Keratinocyte (primary cell): ENCODE data around the gene EYS. TPM values are rescaled to one million over a fixed set of nuclear protein-coding genes. Genes with fewer than 3 reads are reported as not detected.

Source experiments
- DNase-seq: peaks from one replicate; pipeline ENCODE4 v3.0.0-alpha.2; 2011; ENCODE audit warnings: low read depth, missing footprints, low spot score
- FAIRE-seq: peaks from 2 replicates; lab custom pipeline; 2011; peaks lifted over from hg19 to GRCh38; lab: Jason Lieb, UNC
- H2AFZ ChIP-seq: 2 replicates; pipeline ENCODE4 v1.6.0; 2012; ENCODE audit warnings: low read length, control low read depth, inconsistent platforms; ENCODE audit not compliant: control insufficient read depth
- H3K27ac ChIP-seq: 2 replicates; pipeline ENCODE4 v1.5.1; 2011; ENCODE audit warnings: low read length; ENCODE audit not compliant: control insufficient read depth, insufficient read depth
- H3K27me3 ChIP-seq: 3 replicates; pipeline ENCODE4 v1.6.0; 2011; ENCODE audit warnings: low read length; ENCODE audit not compliant: control insufficient read depth, insufficient read depth; ENCODE audit errors: extremely low read depth
- H3K36me3 ChIP-seq, 2 experiments: 2 replicates in 1 of 2; 3 replicates in 1 of 2; pipeline ENCODE4 v1.5.1; 2011; ENCODE audit warnings: low read length in 2 of 2, mild to moderate bottlenecking in 1 of 2; ENCODE audit not compliant: control insufficient read depth in 2 of 2, insufficient read depth in 2 of 2; ENCODE audit errors: extremely low read depth in 1 of 2
- H3K4me1 ChIP-seq: 3 replicates; pipeline ENCODE4 v1.5.1; 2011; ENCODE audit warnings: low read length; ENCODE audit not compliant: control insufficient read depth, insufficient read depth; ENCODE audit errors: extremely low read depth
- H3K4me2 ChIP-seq: 3 replicates; pipeline ENCODE4 v1.6.0; 2011; ENCODE audit warnings: low read depth, low read length; ENCODE audit not compliant: control insufficient read depth, insufficient read depth; ENCODE audit errors: extremely low read depth
- H3K4me3 ChIP-seq, 3 experiments: fragments of 200-600 bp in 1 of 3; sonication (generic) in 1 of 3; 2 replicates in 2 of 3; 3 replicates in 1 of 3; pipeline ENCODE4 v1.5.1; 2011 to 2016; ENCODE audit warnings: low read length in 3 of 3, mild to moderate bottlenecking in 3 of 3, control low read depth in 2 of 3, inconsistent platforms in 1 of 3, low read depth in 1 of 3, mixed read lengths in 1 of 3, mixed run types in 1 of 3, moderate library complexity in 1 of 3; ENCODE audit not compliant: control insufficient read depth in 2 of 3, insufficient read depth in 2 of 3; ENCODE audit errors: extremely low read depth in 1 of 3
- H3K79me2 ChIP-seq: 2 replicates; pipeline ENCODE4 v1.6.0; 2012; ENCODE audit warnings: low read length; ENCODE audit not compliant: control insufficient read depth, insufficient read depth
- H3K9ac ChIP-seq: 3 replicates; pipeline ENCODE4 v1.6.0; 2011; ENCODE audit warnings: low read length; ENCODE audit not compliant: control insufficient read depth, insufficient read depth; ENCODE audit errors: extremely low read depth
- H3K9me1 ChIP-seq: 3 replicates; pipeline ENCODE4 v1.6.0; 2011; ENCODE audit warnings: low read length; ENCODE audit not compliant: control insufficient read depth, insufficient read depth; ENCODE audit errors: extremely low read depth
- H3K9me3 ChIP-seq: 2 replicates; pipeline ENCODE4 v1.5.1; 2012; ENCODE audit warnings: low read depth, low read length; ENCODE audit not compliant: control insufficient read depth
- H4K20me1 ChIP-seq: 3 replicates; pipeline ENCODE4 v1.6.0; 2011; ENCODE audit warnings: low read length; ENCODE audit not compliant: control insufficient read depth, insufficient read depth; ENCODE audit errors: extremely low read depth
- CTCF ChIP-seq, 3 experiments: IDR thresholded peaks in 1 of 3; conservative IDR thresholded peaks in 1 of 3; optimal IDR thresholded peaks in 1 of 3; 2 replicates in 2 of 3; 3 replicates in 1 of 3; pipeline versions ENCODE3 to v1.5.1; 2011; ENCODE audit warnings: low read length in 3 of 3, mild to moderate bottlenecking in 3 of 3, moderate library complexity in 2 of 3, control low read depth in 1 of 3, inconsistent platforms in 1 of 3; ENCODE audit not compliant: insufficient read depth in 2 of 3; ENCODE audit errors: extremely low read depth in 1 of 3
- EZH2 ChIP-seq: IDR thresholded peaks from one replicate; pipeline ENCODE4 v1.6.1; 2012; ENCODE audit warnings: inconsistent platforms, mild to moderate bottlenecking, low read length, moderate library complexity
- dilution Hi-C: fragments of 300-500 bp; cut with MboI; formaldehyde crosslinking; loops from one replicate; pipeline ENCODE4 v1.7.0; 2020; ENCODE audit warnings: low sequenced_read_pairs; ENCODE audit not compliant: extremely low pct_ligation_motif_present
- polyA plus RNA-seq, 5 experiments: library from polyadenylated mRNA; depleted of rRNA in 3 of 5; stranded (reverse) in 3 of 5; stranded (forward) in 1 of 5; unstranded in 1 of 5; fragments of >200 nt; gene quantifications; 1 replicate in 1 of 5; 2 replicates in 3 of 5; 3 replicates in 1 of 5; pipeline versions ENCODE4 v1.2.1 to v1.2.3, GENCODE V29; 2011 to 2012; ENCODE audit warnings: missing spikeins in 2 of 5, low read depth in 1 of 5, low replicate concordance in 1 of 5

The EYS gene
- polyA plus RNA-seq, 1 donor (not counting 4 experiments of a cell fraction or from before 2014, with no cell fraction given) = 0.34 TPM

- dilution Hi-C loops = no loop called here
- no peak overlapping the region for H3K9ac ChIP-seq
- H2AFZ ChIP-seq = no peak overlapping the region
- FAIRE-seq (no peak), DNase-seq (no peak)
- H3K4me2 ChIP-seq = no peak overlapping the region
- H3K27ac ChIP-seq = no peak overlapping the region
- H4K20me1 ChIP-seq = no peaks in the 10 kb centered on the region
- no peaks in the 10 kb centered on the region for H3K9me1 ChIP-seq
- no peaks in the 10 kb centered on the region for H3K4me1 ChIP-seq
- TF ChIP-seq CTCF (optimal IDR thresholded peaks at IDR 0.05 in 1 of 3, IDR thresholded peaks at IDR 0.05 in 1 of 3, conservative IDR thresholded peaks at IDR 0.05 in 1 of 3; ENCODE audit: extremely low read depth in 1 of 3, insufficient read depth in 2 of 3, low read length in 3 of 3) (no peak), EZH2 (no peak)
- no peaks in the 10 kb centered on the region for H3K79me2 ChIP-seq
- H3K4me3 ChIP-seq = no peak overlapping the region
- no peaks in the 10 kb centered on the region for H3K27me3 ChIP-seq
- no peaks in the 10 kb centered on the region for H3K36me3 ChIP-seq
- no peaks in the 10 kb centered on the region for H3K9me3 ChIP-seq
These were observed 421.8 kb downstream of the EYS start for GRCh38 chr6:65285275-65285674.

- no peaks in the 10 kb centered on the region for H3K4me1 ChIP-seq
- H3K4me2 ChIP-seq = no peak overlapping the region
- H3K9me3 ChIP-seq = no peaks in the 10 kb centered on the region
- DNase-seq (no peak), FAIRE-seq (no peak)
- H3K36me3 ChIP-seq = no peaks in the 10 kb centered on the region
- H2AFZ ChIP-seq = no peak overlapping the region
- no peaks in the 10 kb centered on the region for H3K9me1 ChIP-seq
- no peaks in the 10 kb centered on the region for H3K27me3 ChIP-seq
- H3K4me3 ChIP-seq = no peak overlapping the region
- H3K27ac ChIP-seq = no peak overlapping the region
- H4K20me1 ChIP-seq = no peaks in the 10 kb centered on the region
- no peak for TF ChIP-seq CTCF (optimal IDR thresholded peaks at IDR 0.05 in 1 of 3, IDR thresholded peaks at IDR 0.05 in 1 of 3, conservative IDR thresholded peaks at IDR 0.05 in 1 of 3; ENCODE audit: extremely low read depth in 1 of 3, insufficient read depth in 2 of 3, low read length in 3 of 3)
- no peak for TF ChIP-seq EZH2
- no peak overlapping the region for H3K9ac ChIP-seq
- no peaks in the 10 kb centered on the region for H3K79me2 ChIP-seq
- dilution Hi-C loops = no loop called here
These were observed 427.0 kb downstream of the EYS start for GRCh38 chr6:65280060-65280459.
